Renal cortical epithelial cell (primary cell): ENCODE results near the gene MRPL22. TPM values are rescaled to one million over a fixed set of nuclear protein-coding genes. Genes with fewer than 3 reads are reported as not detected.
"Not testable (repeated sequence)": the region's sequence is repeated elsewhere in the genome, so short reads cannot be mapped to it uniquely, and the experiment has no call there.

ENCODE experiments used
- DNase-seq: peaks from one replicate; pipeline ENCODE4 v3.0.0-alpha.2; 2011; ENCODE audit warnings: low read depth
- total RNA-seq: library from RNA; depleted of rRNA; stranded (reverse); fragments of >200 nt; gene quantifications from 2 replicates; pipeline ENCODE4 v1.2.3, GENCODE V29; 2014

MRPL22 gene
- total RNA-seq, 1 donor from 2014 or later = 17.6 TPM

DNA sequence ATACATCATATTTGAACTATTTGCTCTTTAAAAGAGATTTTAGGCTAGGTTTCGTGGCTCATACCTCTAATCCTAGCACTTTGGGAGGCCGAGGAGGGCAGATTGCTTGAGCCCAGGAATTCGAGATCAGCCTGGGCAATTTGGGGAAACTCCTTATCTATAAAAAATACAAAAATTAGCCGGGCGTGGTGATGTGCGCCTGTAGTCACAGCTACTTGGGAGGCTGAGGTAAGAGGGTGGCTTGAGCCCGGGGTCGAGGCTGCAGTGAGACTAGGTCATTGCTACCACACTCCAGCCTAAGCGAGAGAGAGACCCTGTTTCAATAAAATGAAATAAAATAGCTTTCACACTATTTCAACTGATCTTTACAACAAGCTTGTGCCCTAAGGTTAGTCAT is 500 bp upstream of the MRPL22 start:
- no peak for DNase-seq

DNA sequence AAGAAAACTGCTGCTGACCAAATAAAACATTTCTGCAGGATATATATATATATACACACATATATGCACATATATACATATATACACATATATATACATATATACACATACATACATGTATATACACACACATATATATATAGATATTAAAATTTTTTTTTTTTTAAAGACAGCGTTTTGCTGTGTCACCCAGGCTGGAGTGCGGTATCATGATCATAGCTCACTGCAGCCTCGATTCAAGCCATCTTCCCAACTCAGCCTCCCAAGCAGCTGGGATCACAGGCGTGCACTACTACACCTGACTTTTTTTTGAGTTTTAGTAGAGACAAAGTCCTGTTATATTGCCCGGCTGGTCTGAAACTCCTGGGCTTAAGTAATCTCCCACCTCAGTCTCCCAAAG is 2.7 kb downstream of the MRPL22 start:
- DNase-seq = no peak

DNA sequence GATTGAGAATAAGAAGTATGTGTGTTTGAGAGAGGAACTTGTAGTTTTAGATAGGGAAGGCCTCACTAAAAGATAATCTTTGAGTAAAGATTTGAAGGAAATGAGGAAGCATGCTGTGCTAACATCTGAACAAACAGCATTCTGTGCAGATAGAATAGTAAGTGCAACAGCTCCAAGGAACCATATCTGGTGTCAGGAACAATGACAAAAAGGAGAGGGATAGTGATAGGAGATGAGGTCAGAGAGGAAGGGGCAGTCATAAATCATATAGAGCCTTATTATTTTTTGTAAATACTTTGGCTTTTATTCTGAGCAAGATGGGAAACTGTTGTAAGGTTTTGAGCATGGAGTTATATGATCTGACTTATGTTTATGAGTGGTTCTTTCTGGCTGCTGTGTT is 3.8 kb downstream of the MRPL22 start:
- no peak for DNase-seq

DNA sequence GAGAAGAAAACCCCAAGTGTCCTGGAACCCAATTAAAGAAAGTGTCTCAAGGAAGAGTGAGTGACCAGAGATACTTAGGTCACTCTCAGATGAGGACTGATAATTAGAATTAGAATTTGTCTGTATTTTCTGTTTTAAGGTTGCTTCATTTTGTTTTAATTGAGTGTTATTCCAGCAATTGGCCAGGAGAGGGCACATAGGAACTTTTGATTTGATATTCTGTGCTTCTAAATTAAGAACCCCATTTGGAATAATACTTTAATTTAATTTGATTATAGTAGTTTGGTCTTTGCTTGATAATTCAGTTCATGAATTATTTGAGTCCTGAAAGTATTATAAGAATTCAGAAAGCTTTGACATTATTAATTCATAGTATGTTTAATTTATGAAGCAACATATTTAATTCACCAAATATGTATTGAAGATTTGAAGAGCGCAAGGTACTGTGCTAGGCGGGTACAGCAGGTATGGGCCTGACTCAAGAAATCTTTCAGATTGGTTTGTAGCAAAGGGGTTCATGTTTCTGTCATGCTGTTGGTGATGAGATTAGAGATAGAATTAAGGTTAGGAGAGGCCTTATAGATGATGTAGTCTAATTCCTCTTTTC is 4.9 kb downstream of the MRPL22 start:
- peak; percentile 42 for DNase-seq

DNA sequence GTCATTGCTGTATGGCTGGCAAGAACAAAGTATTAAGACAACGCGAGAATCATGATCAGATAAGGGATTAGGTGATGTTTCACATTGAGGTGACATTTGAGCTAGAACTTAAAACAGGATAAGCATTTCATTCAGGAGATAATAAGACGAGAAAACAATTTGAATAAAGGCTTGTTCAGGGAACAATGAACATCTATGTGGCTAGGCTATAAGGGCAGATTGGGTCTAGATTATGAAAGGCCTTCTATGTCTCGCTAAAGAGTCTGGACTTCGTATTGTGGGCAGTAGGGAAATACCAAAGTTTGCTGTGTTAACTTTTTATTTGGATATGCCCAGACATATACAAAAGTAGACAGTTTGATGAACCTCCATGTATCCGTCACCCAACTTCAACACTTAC is 6.9 kb downstream of the MRPL22 start:
- no peak for DNase-seq

DNA sequence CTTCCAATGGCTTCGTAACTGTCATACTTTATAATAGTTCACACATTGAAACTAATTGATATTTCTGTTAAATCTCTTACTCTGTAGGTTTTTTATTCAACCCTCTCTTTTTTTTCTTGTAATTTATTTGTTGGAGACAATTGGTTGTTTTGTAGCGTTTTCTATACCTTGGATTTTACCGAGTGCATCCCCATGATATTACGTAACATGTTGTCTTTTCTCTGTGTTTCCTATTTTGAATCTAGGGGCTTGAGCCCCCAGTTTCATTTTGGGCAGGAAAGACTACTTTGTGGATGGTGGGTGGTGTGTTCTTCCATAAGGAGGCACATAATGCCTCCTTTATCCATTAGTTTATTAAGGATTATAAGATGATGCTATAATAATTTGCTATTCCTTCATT is 7.4 kb downstream of the MRPL22 start:
- no peak for DNase-seq

DNA sequence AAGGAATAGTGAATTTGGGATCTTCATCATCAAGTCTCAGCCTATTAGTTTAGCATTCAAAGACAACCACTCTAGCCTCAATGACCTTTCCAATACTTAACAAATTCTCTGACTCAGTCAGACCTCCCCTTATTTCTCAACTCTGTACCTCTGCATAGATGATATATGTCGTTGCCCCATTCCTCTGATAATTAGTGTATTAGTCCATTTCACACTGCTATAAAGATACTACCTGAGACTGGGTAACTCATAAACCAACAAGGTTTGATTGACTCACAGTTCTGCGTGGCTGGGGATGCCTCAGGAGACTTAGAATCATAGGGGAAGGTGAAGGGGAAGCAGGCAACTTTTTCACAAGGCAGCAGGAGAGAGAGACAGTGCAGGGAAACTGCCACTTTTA is 8.9 kb downstream of the MRPL22 start:
- peak; percentile 54 for DNase-seq

DNA sequence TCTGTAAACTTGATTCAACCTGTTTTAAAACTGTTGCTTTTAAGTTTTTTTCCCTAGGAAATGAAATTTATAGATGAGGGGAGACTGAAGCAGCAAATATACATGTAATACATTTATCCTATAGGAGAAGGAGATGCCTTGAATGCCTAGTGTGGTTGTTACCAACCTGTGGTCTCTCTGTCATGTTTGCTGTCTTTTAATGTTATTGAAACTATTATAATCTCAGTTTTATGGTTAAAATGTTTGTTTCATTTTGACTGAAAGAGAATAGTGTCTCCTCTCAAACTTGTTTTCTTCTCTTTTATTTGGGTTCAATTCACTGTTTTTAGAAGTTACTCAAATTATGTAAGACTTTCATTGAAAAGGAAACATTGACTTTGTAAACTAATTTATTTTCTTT is 15.8 kb downstream of the MRPL22 start:
- DNase-seq = no peak

DNA sequence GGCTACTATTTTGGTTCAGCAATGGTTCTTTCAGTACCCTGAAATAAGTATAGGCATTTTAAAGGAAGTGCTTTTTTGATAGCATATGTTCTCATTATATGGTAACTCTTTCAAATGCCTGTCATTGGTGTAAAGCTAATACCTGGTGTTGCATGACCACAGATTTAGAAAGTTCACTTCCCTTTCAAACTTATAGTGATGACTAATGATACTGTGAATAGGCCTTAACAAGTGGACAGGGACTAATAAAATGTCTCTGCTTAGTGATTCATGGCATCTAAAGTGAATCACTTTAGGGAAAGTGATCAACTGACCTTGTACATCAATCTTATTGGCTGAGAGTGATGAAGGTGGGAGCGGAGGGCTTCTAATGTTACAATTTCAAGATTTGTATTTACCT is 21.6 kb downstream of the MRPL22 start:
- peak; percentile 85 for DNase-seq

DNA sequence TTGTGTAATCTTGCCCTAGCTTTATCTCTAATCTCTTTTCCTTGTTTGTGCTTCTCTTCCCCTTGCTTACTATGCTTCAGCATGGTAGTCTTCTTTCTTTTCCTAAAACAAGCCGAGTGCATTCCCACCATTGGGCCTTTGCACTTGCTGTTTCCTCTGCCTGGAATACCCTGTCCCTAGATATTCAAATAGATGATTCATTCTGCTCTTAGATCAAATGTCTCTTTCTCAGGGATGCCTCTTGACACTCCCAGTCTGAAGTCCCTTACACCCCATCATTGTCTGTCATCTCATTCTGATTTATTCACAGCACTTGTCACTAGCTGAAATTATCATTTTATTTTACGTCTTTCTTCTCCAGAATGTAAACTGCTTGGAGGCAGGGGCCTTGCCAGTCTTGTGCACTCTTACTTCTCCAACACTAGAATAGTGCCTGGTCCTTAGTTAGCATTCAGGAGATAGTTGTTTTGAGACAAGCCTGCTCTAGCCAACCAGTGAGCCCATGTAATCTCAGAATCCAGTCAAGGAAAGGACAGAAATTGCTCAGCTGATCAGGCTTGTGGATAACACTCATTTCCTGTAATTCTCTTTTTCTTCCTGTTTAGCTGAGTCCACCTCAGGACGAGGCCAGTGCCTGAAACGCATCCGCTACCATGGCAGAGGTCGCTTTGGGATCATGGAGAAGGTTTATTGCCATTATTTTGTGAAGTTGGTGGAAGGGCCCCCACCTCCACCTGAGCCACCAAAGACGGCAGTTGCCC is 25.4 kb downstream of the MRPL22 start:
- no peak for DNase-seq

DNA sequence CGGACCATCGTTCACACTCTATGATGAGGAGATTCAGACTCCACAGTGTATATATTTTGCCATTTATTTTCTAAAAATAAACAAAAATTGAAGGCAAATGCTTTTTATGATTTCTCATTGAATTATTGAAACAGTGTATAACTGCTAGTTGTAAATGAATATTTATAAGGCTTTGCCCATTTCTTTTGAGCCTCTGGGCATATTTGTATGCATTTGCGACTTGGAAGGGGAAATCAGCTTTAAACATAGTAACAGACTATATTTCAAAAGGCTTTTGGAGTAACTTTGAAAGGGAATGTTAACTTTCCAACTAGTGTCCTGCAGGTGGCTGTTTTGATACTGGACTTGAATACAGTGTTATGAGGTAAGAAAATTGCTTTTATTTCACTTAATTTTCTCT is 26.0 kb downstream of the MRPL22 start:
- DNase-seq = no peak

DNA sequence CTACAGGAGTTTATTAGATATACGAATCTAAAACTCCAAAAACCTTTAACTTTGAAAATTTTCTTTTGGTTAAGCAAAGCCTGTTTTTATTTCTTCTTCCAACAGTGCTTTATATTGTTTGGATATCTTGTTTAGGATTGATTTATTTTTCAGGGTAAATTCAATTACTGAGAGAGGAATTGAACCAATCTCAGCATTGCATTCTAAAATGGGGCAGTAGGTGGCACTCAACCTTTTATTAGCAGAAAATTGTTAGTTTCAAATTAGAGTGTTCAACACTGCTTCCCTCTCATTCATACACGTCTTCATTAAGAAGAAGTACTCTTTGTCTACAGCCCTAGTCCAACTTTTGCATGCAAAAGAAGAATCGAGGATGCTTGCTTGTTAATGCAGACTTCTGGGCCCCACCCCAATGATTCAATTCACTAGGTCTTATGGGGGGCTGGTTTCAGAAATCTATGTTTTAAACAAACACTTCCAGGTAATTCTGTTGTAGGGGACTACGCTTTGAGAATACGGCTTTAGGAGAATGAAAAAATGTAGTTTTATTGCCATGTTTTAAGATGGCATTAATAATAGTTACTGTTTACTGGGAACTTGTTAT is 26.6 kb downstream of the MRPL22 start:
- DNase-seq = peak; percentile 19

DNA sequence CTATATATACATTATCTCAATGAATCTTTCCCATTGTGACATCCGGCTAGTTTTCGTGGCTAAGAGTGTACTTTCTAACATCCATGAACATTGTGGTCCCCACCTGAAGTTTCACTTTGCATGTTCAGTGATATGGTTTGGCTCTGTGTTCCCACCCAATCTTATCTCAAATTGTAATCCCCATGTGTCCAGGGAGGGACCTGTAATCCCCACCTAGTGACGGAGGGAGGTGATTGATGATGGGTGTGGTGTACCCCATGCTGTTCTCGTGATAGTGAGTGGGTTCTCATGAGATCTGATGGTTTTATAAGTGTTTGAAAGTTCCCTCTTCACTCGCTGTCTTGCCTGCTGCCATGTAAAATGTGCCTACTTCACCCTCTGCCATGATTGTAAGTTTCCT is 28.1 kb downstream of the MRPL22 start:
- DNase-seq = no peak

DNA sequence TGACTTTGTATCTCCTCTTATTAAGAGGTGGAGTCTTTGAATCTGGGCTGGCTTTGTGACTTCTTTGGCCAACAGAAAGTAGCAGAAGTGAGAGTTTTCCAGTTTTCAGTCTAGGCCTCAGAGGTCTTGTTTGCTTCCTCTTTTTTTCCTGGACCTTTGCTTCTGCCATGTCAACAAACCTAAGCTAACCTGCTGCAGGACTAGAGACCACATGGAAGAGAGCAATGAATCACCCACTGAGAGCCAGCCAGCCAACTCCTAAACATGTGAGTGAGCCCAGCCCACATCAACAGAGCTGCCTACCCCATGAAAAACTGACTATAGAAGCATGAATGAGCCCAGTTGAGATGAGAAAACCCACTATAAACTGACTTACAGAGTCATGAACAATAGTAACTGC is 29.9 kb downstream of the MRPL22 start:
- peak; percentile 65 for DNase-seq

DNA sequence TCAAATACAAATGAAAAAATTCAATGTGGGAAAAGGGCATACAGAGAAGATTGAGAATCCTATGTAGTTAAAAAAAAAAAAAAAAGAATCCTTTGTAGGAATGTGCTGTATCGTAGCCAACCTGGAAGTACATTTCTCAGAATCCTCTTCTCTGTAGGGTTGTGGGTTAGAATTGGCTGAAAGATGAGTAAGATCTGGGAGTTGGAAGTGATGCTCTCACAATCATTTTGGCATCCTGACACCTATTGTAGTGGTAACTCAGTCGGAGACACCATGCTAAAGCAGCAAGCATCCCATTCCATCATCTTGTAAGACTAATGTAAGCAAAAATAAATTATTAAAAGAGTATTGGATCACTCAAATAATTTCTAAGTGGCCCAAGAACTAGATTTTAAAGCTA is 30.6 kb downstream of the MRPL22 start:
- no peak for DNase-seq

DNA sequence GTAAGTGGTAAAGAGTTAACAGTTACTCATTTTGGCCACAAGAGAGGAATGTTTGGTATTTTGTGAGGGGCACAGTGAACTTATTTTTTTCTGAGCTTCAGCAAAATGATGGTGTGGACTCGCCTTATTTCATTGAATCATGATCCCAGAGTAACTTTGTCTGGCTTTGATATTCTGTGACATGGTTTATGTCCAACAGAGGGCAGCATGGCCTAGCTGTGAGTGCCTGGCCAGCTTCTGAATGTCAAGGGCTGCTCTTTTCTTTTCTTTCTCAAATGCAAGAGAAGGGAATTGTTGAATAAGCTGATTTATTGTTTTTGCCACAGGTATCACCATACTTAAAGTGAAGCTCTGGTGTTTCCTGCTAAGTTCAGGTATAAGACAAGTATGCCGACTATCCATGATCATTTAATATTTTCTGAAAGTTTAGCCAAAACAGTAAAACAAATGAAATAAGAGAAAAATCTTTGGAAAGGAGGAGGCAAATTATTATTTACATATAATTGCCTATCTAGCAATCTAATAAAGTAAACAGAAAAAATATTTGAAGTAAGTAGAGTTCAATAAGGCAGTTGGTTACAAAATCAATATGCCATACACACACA is 31.7 kb downstream of the MRPL22 start:
- DNase-seq = peak; percentile 35

DNA sequence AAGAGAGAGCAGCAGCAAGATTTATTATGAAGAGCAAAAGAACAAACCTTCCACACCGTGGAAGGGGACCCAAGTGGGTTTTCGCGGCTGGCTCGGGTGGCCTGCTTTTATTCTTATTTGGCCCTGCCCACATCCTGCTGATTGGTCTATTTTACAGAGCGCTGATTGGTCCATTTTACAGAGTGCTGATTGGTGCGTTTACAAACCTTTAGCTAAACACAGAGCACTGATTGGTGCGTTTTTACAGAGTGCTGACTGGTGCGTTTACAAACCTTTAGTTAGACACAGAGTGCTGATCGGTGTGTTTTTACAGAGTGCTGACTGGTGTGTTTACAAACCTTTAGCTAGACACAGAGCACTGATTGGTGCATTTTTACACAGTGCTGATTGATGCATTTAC is 35.2 kb downstream of the MRPL22 start:
- not testable (repeated sequence) for DNase-seq

DNA sequence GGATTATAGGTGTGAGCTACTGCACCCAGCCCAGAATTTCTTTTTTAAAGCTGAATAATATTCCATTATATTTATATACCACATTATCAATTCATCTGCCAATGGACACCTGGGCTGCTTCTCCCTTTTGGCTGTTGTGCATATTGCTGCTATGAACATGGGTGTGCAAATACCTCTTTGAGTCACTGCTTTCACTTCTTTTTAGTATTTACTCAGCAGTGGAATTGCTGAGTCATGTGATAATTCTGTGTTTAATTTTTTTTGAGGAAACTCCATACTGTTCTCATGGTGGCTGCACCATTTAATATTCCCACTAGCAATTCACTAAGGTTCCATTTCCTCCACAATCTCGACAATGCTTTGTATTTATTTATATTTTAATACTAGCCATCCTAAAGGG is 36.5 kb downstream of the MRPL22 start:
- peak; percentile 18 for DNase-seq

DNA sequence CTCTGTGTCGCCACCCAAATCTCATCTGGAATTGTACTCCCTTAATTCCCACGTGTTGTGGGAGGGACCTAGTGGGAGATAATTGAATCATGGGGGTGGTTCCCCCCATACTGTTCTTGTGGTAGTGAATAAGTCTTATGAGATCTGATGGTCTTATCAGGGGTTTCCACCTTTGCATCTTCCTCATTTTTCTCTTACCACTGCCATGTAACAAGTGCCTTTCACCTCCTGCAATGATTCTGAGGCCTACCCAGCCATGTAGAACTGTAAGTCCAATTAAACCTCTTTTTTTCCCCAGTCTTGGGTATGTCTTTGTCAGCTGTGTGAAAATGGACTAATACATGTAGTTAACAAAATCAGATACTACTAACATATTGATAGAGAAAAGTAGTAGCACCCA is 37.4 kb downstream of the MRPL22 start:
- not testable (repeated sequence) for DNase-seq

DNA sequence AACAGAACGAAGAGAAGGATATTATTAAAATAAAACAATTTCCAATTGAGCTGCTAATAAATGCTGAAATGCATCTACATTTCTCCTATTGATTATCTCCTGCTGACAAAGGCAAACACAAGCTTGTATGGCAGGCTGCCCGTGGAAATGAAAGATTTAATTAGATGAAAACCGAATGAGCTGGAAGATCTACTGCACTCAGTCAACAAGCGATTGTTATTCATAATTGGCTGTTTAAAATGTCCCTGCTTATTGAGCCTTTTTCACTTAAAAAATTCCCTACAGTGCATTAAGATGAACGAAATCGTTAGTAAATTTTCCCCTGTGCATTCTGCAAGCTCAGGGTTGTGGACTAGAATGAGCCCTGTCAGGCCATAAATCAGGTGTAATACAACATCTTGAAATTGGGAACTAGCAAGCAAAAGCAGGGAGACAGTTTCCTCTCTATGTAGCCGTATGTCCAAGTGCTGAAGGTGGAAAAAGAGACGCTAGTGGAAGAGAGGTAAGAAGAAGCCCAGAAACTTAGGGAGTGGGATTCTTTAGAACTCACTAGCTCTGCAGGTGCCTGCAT is 44.2 kb downstream of the MRPL22 start:
- no peak for DNase-seq

DNA sequence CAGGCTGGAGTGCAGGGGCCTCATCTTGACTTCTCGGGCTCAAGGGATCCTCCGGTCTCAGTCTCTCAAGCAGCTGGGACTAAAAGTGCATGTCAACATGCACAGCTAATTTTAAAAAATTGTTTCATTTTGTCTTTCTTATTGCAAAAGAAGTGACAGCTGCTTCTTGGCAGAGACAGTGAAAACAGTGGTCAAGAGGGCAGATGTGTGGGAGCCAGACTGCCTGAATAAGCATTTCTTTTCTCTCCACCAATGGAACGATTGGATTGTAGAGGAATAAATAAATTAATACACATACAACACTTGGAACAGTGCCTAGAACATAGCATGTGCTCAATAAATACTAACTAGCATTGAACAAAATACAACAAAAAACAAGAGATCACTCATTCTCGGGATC is 45.3 kb downstream of the MRPL22 start:
- DNase-seq = no peak

DNA sequence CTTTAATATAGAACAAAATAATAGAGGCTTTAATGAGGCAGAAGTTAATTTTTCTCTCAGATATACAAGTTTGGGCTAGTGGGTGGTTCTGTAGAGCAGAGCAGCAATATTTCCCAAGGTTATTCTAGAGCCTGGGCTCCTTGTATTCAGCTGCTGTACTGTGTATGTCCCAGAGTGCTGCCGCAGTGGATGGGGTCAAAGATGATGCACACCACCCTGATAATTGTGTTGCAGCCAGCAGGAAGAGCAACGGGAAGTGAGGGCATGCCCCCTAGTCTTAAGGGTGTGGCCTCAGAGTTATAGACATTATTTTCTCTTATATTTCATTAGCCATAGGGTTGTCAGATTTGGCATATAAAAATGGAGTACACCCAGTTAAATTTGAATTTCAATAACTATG is 48.8 kb downstream of the MRPL22 start:
- no peak for DNase-seq

DNA sequence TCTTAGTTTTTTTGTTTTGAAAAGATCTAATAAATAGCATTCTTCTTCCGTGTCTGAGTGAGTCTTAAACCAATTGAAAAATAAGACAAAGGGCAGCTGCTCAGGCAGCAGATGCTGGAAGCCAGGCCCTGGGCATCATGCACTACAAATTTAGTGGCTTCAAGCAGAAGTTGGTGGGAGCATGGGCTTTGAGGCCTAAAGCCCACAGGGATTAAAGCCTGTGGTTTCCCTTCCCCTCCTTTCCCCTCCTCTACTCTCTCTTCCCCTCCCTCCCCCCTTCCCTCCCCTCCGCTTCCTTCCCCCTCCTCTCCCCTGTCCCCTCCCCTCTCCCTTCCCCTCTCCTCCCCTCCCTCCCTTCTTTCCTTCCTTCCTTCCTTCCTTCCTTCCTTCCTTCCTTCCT is 52.6 kb downstream of the MRPL22 start:
- DNase-seq = no peak
